Activated CD4-positive, alpha-beta T cell treated with anti-CD3 and anti-CD28 coated beads, Interleukin-10, Interleukin-2, amounts not matched to agents 100 ng/mL and 50 ng/mL, durations not matched to agents 16 hours and 8 hours (primary cell): ENCODE measurements around the gene SELP.

Source experiments
- DNase-seq: peaks from one replicate; pipeline ENCODE4 v3.0.0-alpha.2; 2020

The SELP gene

DNA sequence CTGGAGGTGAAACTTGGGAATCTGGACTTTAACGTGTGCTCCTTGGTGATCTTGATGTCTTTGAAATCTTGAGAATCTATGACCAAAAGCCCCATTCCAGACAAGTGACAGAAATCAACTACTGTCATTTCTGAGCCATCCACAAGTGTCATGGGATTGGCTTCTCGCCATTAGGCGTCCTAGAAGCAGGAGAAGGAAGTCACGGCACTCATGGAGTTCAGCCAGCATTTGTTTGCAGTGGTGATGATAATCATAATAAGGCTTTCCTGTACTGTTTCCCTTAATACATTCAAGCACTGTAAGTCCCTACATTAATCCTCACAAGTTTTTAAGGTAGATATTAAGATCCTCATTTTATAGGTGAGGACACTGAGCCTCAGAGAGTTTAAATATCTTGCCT, 55.6 kb downstream of the SELP start:
- DNase-seq: no peak

DNA sequence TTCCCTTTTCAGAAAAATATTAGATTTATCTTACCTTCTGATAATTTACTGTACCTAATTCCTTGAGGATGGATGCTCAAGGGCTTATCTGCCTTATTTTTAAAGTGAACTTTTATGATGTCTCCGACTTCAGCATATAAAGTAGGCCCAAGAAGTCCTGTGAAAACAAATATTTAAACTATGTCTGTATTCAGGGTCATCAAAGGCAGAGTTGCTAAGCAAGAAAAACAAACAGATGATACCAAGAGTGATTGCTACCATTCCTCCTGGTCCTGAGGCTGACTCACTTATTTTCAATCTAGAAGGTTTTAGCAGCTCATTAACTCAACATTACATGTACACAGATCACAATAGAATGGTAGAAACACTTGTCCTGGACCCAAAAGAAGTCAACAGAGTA, 57.7 kb downstream of the SELP start:
- no peak for DNase-seq

DNA sequence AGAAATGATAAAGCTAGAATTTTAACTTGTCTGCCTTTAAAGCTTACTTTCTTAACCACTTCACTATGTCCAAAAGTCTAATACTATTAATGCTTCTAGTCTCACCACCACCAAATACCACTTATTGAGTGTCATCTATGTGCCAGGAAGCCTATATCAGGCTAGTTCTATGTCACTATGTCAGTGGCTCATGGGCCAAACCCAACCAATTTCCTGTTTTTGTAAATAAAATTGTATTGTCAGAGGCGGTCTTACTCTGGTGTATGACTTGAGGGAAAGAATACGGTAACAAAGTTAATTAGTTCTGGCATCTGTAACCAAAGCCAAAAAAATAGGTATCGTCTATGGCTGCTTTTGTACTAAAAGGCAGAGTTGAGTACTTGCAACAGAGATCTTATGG, 58.5 kb downstream of the SELP start:
- DNase-seq: no peak

- DNase-seq: no peak
Measured at GRCh38 chr1:169570172-169570574, 59.8 kb downstream of the SELP start.

- no peak for DNase-seq
Measured at GRCh38 chr1:169568497-169568896, 61.4 kb downstream of the SELP start.

DNA sequence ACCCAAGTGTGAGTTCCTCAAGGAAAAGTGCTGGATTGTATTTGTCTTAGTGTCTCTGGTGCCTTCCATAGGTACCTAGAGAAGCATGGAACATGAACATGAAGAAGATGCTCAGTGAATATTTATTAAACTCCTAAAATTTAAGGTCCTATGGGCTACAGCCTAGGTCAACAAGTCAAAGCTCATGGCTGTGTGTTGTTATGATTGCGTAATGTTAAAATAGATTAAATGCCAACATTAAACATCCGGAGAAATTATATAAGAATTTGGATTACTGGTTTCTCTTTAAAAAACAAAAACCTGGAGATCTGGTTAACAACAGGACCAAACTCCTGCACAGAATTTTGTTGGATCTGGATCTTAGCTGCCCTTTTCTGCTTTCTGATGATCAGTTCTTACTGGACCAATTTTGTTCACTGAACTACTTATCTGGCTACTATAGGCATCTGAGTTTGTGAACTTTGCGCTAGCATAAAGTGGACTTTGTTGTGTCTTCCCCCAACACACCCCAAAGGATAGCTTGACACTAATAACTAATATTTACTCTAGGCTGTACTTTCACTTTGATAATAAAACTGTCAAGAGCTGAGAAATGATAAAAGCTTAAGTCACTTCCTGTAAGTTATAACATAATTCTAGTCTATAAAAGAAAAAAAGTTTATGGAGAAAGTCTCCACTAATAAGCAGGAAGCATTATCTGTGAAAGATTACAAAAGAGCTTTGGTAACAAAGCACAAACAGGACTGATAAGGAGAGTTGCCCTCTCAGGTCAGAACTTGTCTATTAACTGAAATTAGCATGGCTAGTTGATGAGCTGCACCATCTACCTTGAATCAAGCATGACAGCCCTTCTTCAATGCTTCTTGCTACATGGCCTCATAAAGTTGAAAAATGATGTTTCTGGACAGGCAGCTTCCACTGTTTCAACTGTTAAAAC, 64.3 kb downstream of the SELP start:
- DNase-seq: no peak

- DNase-seq: no peak
Measured at GRCh38 chr1:169563650-169564049, 66.3 kb downstream of the SELP start.

GRCh38 chr1:169563019-169563615, 66.8 kb downstream of the SELP start:
- DNase-seq: no peak

GRCh38 chr1:169561692-169562091, 68.2 kb downstream of the SELP start:
- DNase-seq: no peak

DNA sequence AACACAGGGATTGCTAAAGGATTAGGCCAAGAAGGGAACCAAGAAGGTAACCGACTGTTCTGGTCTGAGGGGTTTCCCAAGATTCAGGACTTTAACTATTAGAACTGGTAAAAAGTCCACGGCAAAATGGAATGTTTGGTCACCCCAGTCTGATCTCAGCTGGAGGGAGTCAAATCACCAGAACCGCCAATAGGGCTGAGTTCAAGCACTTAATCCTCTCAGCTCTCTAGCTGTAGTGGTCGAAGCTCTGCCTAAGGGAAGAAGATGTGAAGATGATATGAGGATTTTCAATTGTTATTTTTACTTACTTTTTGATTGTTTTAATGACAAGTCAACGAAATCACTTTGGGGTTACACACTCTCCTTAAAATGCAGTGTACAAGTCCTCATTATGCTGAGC, 72.8 kb downstream of the SELP start:
- DNase-seq: no peak

- peak; percentile 54 for DNase-seq
Measured at GRCh38 chr1:169550294-169550693, 79.6 kb downstream of the SELP start.

DNA sequence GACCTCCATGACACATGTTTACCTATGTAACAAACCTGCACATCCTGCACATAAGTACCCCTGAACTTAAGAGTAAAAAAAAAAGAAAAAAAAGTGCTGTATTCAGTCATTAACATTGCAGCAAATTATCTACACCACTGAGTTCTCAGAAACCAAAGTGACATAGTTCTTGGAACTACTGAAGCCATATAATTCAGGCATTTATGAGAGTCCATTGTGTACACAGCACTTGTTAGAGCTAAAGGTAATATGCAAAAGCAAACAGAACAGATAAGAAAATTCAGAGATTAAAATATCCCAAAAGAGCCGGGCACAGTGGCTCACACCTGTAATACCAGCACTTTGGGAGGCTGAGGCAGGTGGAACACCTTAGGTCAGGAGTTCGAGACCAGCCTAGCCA, 81.6 kb downstream of the SELP start:
- no peak for DNase-seq

- DNase-seq: peak; percentile 84
Measured at GRCh38 chr1:169546087-169546995, 83.6 kb downstream of the SELP start.

DNA sequence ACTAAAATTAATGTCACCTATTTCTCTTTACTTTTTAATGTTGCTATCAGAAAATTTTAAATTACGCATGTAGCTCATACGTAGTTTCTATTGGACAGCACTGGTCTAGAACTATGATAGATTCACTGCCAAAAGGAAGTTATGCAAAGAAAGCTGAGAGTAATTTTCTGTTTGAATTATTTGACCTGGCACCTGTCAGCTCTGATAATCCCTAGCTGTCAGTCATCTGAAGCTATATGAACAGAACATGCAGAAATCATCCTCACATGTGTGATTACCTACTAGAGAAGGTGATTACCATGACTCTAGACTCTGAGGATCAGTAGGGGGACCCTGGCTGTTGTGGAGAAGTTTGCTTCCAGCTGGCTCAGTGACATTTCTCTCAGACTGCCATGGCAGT, 84.5 kb downstream of the SELP start:
- no peak for DNase-seq

DNA sequence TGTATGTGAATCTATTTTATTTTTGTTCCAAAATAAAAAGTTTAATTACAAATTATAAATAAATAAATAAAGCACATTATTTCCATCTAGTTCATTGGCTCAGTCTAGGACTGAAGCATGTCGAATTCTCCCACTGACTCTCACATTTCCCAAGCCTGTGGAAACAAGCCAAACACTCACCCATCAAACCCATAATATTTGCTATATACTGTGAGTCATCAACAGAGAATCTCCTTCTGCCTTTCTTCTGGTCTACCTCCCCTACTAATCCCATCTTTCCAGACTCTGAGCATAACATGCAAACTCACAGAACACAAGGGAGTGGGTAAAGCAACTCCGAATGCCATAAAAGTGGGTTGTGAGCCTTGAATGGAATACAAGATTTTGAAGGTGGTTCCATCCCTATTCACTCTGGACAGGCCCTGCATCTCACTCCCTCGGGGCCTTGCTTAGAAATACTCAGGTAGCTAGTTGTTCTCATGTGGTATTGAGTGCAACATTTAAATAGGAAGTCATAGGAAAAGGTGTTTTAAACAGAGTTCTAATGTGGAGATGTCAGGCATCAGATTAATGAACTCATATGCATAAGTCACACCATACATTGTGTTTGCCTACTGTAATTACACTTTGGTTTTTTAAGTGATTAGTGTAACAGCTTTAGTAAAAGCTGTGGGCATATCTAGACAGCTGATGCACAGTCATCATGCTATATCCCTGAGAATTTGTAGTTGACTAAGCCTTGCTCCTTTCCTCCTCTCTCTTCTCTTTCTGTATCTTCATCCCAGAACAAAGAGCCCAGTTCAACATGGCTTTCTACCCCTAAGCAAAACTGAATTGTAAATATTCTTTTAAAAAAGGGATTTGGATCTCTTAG, 90.7 kb downstream of the SELP start:
- no peak for DNase-seq
